ENCODE data around the gene TSHZ1.

The TSHZ1 gene

GRCh38 chr18:75238786-75239185 lies 28.2 kb downstream of the TSHZ1 start:
- Histone ChIP-seq H3K4me3 (ENCODE audit: low read depth, low read length) (no peak overlapping the region), H3K9me3 (ENCODE audit: severe bottlenecking) (peaks cover 2% of the 10 kb centered on the region), H3K27me3 (ENCODE audit: insufficient read depth, low read depth, severe bottlenecking) (no peaks in the 10 kb centered on the region), H3K27ac (no peak overlapping the region), H3K36me3 (no peaks in the 10 kb centered on the region)
- no peak for TF ChIP-seq CTCF (IDR thresholded peaks at IDR 0.05; ENCODE audit: low read depth, low read length)
- DNase-seq, result no peak

GRCh38 chr18:75240433-75240832 lies 29.8 kb downstream of the TSHZ1 start:
- H3K27me3 ChIP-seq (ENCODE audit: insufficient read depth, low read depth, severe bottlenecking), result no peaks in the 10 kb centered on the region
- no peak overlapping the region for H3K4me3 ChIP-seq (ENCODE audit: low read depth, low read length)
- peaks cover 2% of the 10 kb centered on the region for H3K9me3 ChIP-seq (ENCODE audit: severe bottlenecking)
- DNase-seq, result no peak
- no peak for TF ChIP-seq CTCF (IDR thresholded peaks at IDR 0.05; ENCODE audit: low read depth, low read length)
- H3K27ac ChIP-seq, result no peak overlapping the region
- no peaks in the 10 kb centered on the region for H3K36me3 ChIP-seq

GRCh38 chr18:75241705-75242104 lies 31.1 kb downstream of the TSHZ1 start:
- DNase-seq, result no peak
- no peak for TF ChIP-seq CTCF (IDR thresholded peaks at IDR 0.05; ENCODE audit: low read depth, low read length)
- Histone ChIP-seq H3K9me3 (ENCODE audit: severe bottlenecking) (peaks cover 2% of the 10 kb centered on the region), H3K36me3 (no peaks in the 10 kb centered on the region), H3K4me3 (ENCODE audit: low read depth, low read length) (no peak overlapping the region), H3K27ac (no peak overlapping the region), H3K27me3 (ENCODE audit: insufficient read depth, low read depth, severe bottlenecking) (no peaks in the 10 kb centered on the region)

GRCh38 chr18:75244351-75245313 lies 34.0 kb downstream of the TSHZ1 start:
- peak; percentile 79 for TF ChIP-seq CTCF (IDR thresholded peaks at IDR 0.05; ENCODE audit: low read depth, low read length)
- Histone ChIP-seq H3K4me3 (ENCODE audit: low read depth, low read length) (no peak overlapping the region), H3K36me3 (no peaks in the 10 kb centered on the region), H3K27ac (no peak overlapping the region), H3K9me3 (ENCODE audit: severe bottlenecking) (peaks cover 2% of the 10 kb centered on the region), H3K27me3 (ENCODE audit: insufficient read depth, low read depth, severe bottlenecking) (no peaks in the 10 kb centered on the region)
- DNase-seq, result peak; percentile 63

GRCh38 chr18:75246721-75247610 lies 36.4 kb downstream of the TSHZ1 start:
- TF ChIP-seq CTCF (IDR thresholded peaks at IDR 0.05; ENCODE audit: low read depth, low read length), result no peak

More at GRCh38 chr18:75246721-75247610, 36.4 kb downstream of the TSHZ1 start:
- no peak overlapping the region for H3K27ac ChIP-seq
- no peaks in the 10 kb centered on the region for H3K36me3 ChIP-seq
- H3K4me3 ChIP-seq (ENCODE audit: low read depth, low read length), result no peak overlapping the region
- DNase-seq, result no peak
- no peaks in the 10 kb centered on the region for H3K9me3 ChIP-seq (ENCODE audit: severe bottlenecking)
- no peaks in the 10 kb centered on the region for H3K27me3 ChIP-seq (ENCODE audit: insufficient read depth, low read depth, severe bottlenecking)

Data from WERI-Rb-1 (cell line).